Fibroblast of the aortic adventitia (primary cell): ENCODE measurements around the gene ZNF460. TPM values are rescaled to one million over a fixed set of nuclear protein-coding genes. Genes with fewer than 3 reads are reported as not detected.
A peak's percentile ranks its signal among the peaks of the same experiment; 100 is the strongest.

Experiments
- DNase-seq: peaks from one replicate; pipeline ENCODE4 v3.0.0-alpha.2; 2010; ENCODE audit warnings: low read depth
- H3K4me3 ChIP-seq: 2 replicates; pipeline ENCODE4 v1.5.1; 2011; ENCODE audit warnings: low read depth, mild to moderate bottlenecking, control low read depth, low read length, moderate library complexity
- total RNA-seq: library from RNA; depleted of rRNA; stranded (reverse); fragments of >200 nt; gene quantifications from 2 replicates; pipeline ENCODE4 v1.2.3, GENCODE V29; 2012; ENCODE audit warnings: low replicate concordance
- TF ChIP-seq, protein P1 (sequence below): IDR thresholded peaks from 2 replicates; pipeline ENCODE4 v1.5.1; 2011; ENCODE audit warnings: mild to moderate bottlenecking, low read length, control low read depth, inconsistent platforms; ENCODE audit not compliant: insufficient read depth

ZNF460 gene
- 71.8 and 78.5 TPM in 2 replicates for total RNA-seq

DNA sequence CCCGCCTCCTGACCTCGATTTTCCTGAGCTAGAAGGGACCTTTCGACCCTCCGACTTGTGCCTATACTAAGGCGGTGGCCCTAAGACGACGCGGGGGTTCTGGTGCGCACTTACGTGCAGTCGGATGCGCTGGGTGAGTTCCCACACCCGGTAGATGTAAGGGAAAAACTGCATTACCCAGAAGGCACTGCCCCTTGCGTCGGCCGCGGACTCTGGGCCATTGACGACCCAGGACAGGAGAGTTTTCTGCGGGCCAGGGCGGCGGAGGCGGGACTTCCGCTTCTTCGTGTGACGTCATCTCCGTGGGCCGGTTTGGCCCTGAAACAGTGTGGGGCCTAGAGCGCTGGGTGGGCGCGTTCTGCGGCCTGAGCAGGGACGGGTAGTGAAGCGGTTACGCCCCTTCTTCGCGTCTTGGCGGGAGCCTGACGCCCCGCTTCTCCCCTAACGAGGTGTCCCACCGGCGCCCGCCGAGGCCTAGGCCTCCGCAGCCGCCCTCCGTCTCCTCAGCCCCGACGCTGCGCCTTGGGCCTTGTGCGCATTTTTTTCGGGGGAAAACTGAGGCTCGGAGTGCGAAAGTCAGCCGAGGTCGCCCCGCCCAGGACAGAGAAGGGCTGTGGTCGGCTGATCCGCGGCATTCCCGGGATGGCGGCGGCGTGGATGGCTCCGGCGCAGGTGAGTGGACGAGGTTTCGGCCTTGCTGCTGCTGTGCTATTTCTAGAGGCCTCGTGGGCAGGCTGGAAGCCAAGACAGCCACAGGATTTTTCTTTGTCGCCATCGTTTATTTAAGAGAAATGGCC is at the start of gene ZNF460:
Gene ZNF460, plus strand, starts transcription at position 321 of the 797 bp plus-strand sequence. Its CDS starts 322 bp downstream, at position 643.
- DNase-seq = peak; percentile 97
- H3K4me3 ChIP-seq = peak within 1 kb of the TSS; percentile 96

GRCh38 chr19:57231686-57232085 is 48.6 kb upstream of the ZNF460 start:
- no peak overlapping the region for H3K4me3 ChIP-seq
- TF ChIP-seq, protein P1, sequence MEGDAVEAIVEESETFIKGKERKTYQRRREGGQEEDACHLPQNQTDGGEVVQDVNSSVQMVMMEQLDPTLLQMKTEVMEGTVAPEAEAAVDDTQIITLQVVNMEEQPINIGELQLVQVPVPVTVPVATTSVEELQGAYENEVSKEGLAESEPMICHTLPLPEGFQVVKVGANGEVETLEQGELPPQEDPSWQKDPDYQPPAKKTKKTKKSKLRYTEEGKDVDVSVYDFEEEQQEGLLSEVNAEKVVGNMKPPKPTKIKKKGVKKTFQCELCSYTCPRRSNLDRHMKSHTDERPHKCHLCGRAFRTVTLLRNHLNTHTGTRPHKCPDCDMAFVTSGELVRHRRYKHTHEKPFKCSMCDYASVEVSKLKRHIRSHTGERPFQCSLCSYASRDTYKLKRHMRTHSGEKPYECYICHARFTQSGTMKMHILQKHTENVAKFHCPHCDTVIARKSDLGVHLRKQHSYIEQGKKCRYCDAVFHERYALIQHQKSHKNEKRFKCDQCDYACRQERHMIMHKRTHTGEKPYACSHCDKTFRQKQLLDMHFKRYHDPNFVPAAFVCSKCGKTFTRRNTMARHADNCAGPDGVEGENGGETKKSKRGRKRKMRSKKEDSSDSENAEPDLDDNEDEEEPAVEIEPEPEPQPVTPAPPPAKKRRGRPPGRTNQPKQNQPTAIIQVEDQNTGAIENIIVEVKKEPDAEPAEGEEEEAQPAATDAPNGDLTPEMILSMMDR = no peak
- no peak for DNase-seq

More for the DNA sequence above, at the start of gene ZNF460:
- TF ChIP-seq, protein P1 = no peak

- TF ChIP-seq, protein P1 = no peak
- DNase-seq = no peak
Measured at GRCh38 chr19:57233207-57233606, 47.1 kb upstream of the ZNF460 start.

GRCh38 chr19:57239982-57240310 is 40.3 kb upstream of the ZNF460 start:
- no peak for DNase-seq
- TF ChIP-seq, protein P1 = no peak
- H3K4me3 ChIP-seq = peak overlapping the region; percentile 94

More at GRCh38 chr19:57233207-57233606, 47.1 kb upstream of the ZNF460 start:
- H3K4me3 ChIP-seq = no peak overlapping the region

- peak; percentile 90 for DNase-seq
- TF ChIP-seq, protein P1 = peak; percentile 27
- peak within 1 kb of the TSS; percentile 94 for H3K4me3 ChIP-seq
Measured at GRCh38 chr19:57240311-57241090, 39.8 kb upstream of the ZNF460 start, which contains the start of gene ZNF805. Gene ZNF805 (plus strand): TSS chr19:57240632. CDS start chr19:57240892, 260 bp downstream.

DNA sequence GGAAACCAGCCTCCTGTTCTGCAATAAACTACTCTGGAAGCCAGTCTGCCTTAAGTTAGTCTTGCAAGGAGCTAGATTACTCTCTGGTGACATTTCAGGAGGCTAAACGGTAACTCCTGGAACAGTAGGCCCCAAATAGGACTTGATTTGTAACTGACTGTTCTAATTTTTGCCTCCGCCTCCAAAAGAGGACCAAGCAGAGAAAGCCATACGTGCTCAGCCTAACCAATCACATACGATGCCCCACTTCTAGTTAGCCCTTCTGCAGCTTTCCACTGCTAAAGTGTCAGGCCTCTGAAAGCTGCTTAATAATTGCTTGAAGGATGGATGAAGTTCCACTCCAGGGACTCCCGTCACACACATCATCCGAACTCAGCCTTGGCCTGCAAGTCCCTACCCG is 39.1 kb upstream of the ZNF460 start:
- peak; percentile 41 for DNase-seq
- H3K4me3 ChIP-seq = peak overlapping the region; percentile 94
- TF ChIP-seq, protein P1 = no peak
